Mesenchymal stem cell (in vitro differentiated cells and primary cell): ENCODE results near the gene AARS1.
"Not testable (repeated sequence)": the region's sequence is repeated elsewhere in the genome, so short reads cannot be mapped to it uniquely, and the experiment has no call there.

Source experiments
- DNase-seq: peaks from one replicate; pipeline ENCODE4 v3.0.0-alpha.2; 2013
- H2AFZ ChIP-seq: one replicate; pipeline ENCODE4 v1.6.1; 2013; ENCODE audit warnings: low read depth, mild to moderate bottlenecking, control low read depth, inconsistent platforms, low read length, moderate library complexity
- H2AK5ac ChIP-seq: 2 replicates; pipeline ENCODE4 v1.6.1; 2013; ENCODE audit warnings: low read length, moderate library complexity, mild to moderate bottlenecking, inconsistent platforms; ENCODE audit not compliant: severe bottlenecking
- H2BK120ac ChIP-seq: one replicate; pipeline ENCODE4 v1.6.1; 2013; ENCODE audit warnings: low read depth, mild to moderate bottlenecking, inconsistent platforms, low read length, moderate library complexity
- H2BK12ac ChIP-seq, 2 experiments: one replicate each; pipeline ENCODE4 v1.6.1; 2013; ENCODE audit warnings: inconsistent platforms in 2 of 2, low read length in 2 of 2, mild to moderate bottlenecking in 2 of 2, moderate library complexity in 2 of 2, control low read depth in 1 of 2
- H2BK15ac ChIP-seq: one replicate; pipeline ENCODE4 v1.6.1; 2013; ENCODE audit warnings: mild to moderate bottlenecking, low read depth, inconsistent platforms; ENCODE audit not compliant: poor library complexity, severe bottlenecking
- H2BK5ac ChIP-seq: 2 replicates; pipeline ENCODE4 v1.6.1; 2013; ENCODE audit warnings: low read depth, mild to moderate bottlenecking, low read length, control low read depth, inconsistent platforms; ENCODE audit not compliant: poor library complexity, severe bottlenecking
- H3K14ac ChIP-seq, 2 experiments: one replicate each; pipeline ENCODE4 v1.6.1; 2013; ENCODE audit warnings: inconsistent platforms in 2 of 2, low read length in 2 of 2, control low read depth in 1 of 2, mild to moderate bottlenecking in 1 of 2, moderate library complexity in 1 of 2
- H3K18ac ChIP-seq, 2 experiments: one replicate each; pipeline ENCODE4 v1.6.1; 2013; ENCODE audit warnings: inconsistent platforms in 2 of 2, low read length in 2 of 2, control low read depth in 1 of 2, low read depth in 1 of 2, mild to moderate bottlenecking in 1 of 2
- H3K23ac ChIP-seq, 2 experiments: one replicate each; pipeline ENCODE4 v1.6.1; 2013; ENCODE audit warnings: inconsistent platforms in 2 of 2, low read length in 2 of 2, mild to moderate bottlenecking in 2 of 2, moderate library complexity in 2 of 2, control low read depth in 1 of 2
- H3K27ac ChIP-seq: 2 replicates; pipeline ENCODE4 v1.5.1; 2013; ENCODE audit warnings: mild to moderate bottlenecking, moderate library complexity, low read length, control low read depth, inconsistent platforms; ENCODE audit not compliant: poor library complexity, severe bottlenecking
- H3K27me3 ChIP-seq, 2 experiments: 2 replicates each; pipeline versions ENCODE4 v1.6.1 to v1.7.0; 2013; ENCODE audit warnings: low read length in 2 of 2, mild to moderate bottlenecking in 2 of 2, moderate library complexity in 2 of 2, control low read depth in 1 of 2, inconsistent platforms in 1 of 2; ENCODE audit not compliant: control insufficient read depth in 1 of 2, insufficient read depth in 1 of 2
- H3K36me3 ChIP-seq, 2 experiments: 2 replicates each; pipeline versions ENCODE4 v1.6.1 to v1.7.0; 2013; ENCODE audit warnings: low read length in 2 of 2, control low read depth in 1 of 2, inconsistent platforms in 1 of 2, low read depth in 1 of 2, mild to moderate bottlenecking in 1 of 2; ENCODE audit not compliant: insufficient read depth in 2 of 2, control insufficient read depth in 1 of 2
- H3K4ac ChIP-seq, 2 experiments: one replicate each; pipeline ENCODE4 v1.6.1; 2013; ENCODE audit warnings: inconsistent platforms in 2 of 2, low read length in 2 of 2, mild to moderate bottlenecking in 2 of 2, moderate library complexity in 2 of 2, control low read depth in 1 of 2, low read depth in 1 of 2
- H3K4me1 ChIP-seq: 2 replicates; pipeline ENCODE4 v1.6.1; 2013; ENCODE audit warnings: low read depth, low read length, control low read depth; ENCODE audit not compliant: control insufficient read depth, insufficient read depth
- H3K4me2 ChIP-seq: 2 replicates; pipeline ENCODE4 v1.6.1; 2013; ENCODE audit warnings: low read length, mild to moderate bottlenecking, inconsistent platforms; ENCODE audit not compliant: poor library complexity, severe bottlenecking
- H3K4me3 ChIP-seq, 2 experiments: 2 replicates each; pipeline versions ENCODE4 v1.5.1 to v1.7.0; 2013; ENCODE audit warnings: low read length in 2 of 2, mild to moderate bottlenecking in 2 of 2, control low read depth in 1 of 2, low read depth in 1 of 2; ENCODE audit not compliant: insufficient read depth in 1 of 2
- H3K79me1 ChIP-seq: replicated peaks from 2 replicates; pipeline ENCODE4 v1.6.1; 2013; ENCODE audit warnings: mild to moderate bottlenecking, control low read depth, low read length, inconsistent platforms; ENCODE audit not compliant: poor library complexity, severe bottlenecking
- H3K9ac ChIP-seq: 2 replicates; pipeline ENCODE4 v1.7.0; 2013; ENCODE audit warnings: mild to moderate bottlenecking, low read length, moderate library complexity
- H3K9me3 ChIP-seq: 2 replicates; pipeline ENCODE4 v1.7.0; 2013; ENCODE audit warnings: mild to moderate bottlenecking, low read length; ENCODE audit not compliant: control insufficient read depth
- H4K8ac ChIP-seq: one replicate; pipeline ENCODE4 v1.6.1; 2013; ENCODE audit warnings: inconsistent platforms, mild to moderate bottlenecking, low read length, moderate library complexity
- H4K91ac ChIP-seq: one replicate; pipeline ENCODE4 v1.6.1; 2013; ENCODE audit warnings: mild to moderate bottlenecking, low read length, inconsistent platforms
- WGBS: methylation state at CpG from one replicate; pipeline ENCODE4 v1.1.7; 2013; ENCODE audit warnings: mixed read lengths; 5-methylcytosine and 5-hydroxymethylcytosine counted together

AARS1 gene

DNA sequence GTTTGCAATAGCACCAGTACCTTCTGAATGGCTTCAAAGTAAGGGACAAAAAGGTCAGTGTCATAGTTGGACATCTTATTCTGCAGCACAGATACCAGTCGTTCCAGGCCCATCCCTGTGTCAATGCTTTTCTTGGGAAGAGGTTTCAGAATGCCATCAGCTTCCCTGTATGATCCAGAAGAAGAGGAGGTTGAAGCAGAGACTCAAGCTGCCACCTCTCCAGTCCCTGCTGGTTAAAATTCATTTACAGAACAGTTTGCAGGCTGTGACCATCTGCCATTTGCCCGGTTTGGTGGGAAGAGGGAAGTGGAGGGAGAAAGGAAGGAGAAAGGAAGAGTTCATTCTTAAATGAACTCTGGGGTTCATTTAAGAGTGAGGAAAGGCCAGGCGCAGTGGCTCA, 19.1 kb downstream of the AARS1 start:
- Histone ChIP-seq H2BK15ac (no peak overlapping the region), H2BK12ac (no peak overlapping the region), H2AFZ (no peak overlapping the region), H3K27ac (no peak overlapping the region), H4K91ac (no peak overlapping the region), H3K4me2 (no peak overlapping the region), H3K4me3 (no peak overlapping the region), H3K23ac (no peak overlapping the region), H3K79me1 (peaks cover 16% of the 10 kb centered on the region), H3K14ac (no peak overlapping the region), H3K36me3 (peaks cover 69 to 84% of the 10 kb centered on the region in 2 experiments), H3K9me3 (no peaks in the 10 kb centered on the region), H2BK5ac (no peak overlapping the region), H3K18ac (no peak overlapping the region), H2AK5ac (no peak overlapping the region), H3K4ac (no peak overlapping the region), H3K9ac (no peak overlapping the region), H4K8ac (no peak overlapping the region), H3K4me1 (no peaks in the 10 kb centered on the region), H3K27me3 (no peaks in the 10 kb centered on the region), H2BK120ac (no peak overlapping the region)
- 100% methylated on average over 3 of the region's 3 CpGs for WGBS
- DNase-seq: no peak

DNA sequence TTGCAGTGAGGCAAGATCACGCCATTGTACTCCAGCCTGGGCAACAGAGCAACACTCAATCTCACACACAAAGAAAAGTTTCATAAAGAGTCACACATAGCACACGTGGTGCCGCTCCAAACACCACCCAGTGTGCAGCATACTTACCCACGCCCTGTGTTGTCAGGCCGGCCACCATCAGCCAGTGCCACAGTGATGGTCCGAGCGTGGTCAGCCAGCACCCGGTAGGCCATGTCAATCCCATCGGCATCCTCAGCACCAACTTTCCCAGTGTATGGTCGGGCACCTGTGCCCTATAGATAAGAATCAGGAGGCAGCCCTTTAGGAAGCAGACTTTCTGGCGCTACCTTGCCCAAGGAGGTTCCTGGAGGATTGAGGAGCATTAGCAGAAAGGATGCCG, 19.8 kb downstream of the AARS1 start:
- H3K4me3 ChIP-seq: no peak overlapping the region

DNA sequence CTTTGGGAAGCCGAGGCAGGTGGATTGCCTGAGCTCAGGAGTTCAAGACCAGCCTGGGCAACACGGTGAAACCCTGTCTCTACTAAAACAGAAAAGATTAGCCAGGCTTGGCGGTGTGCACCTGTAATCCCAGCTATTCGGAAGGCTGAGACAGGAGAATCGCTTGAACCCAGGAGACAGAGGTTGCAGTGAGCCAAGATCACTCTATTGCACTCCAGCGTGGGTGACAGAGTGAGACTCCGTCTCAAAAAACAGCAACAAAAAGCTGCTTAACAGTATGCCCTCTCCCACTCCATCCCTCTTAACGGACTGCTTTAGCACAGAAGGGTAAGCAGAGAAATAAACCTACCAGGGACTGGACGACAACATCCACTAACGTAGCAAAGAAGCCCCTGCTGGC, 21.4 kb downstream of the AARS1 start:
- H4K91ac ChIP-seq, H3K18ac ChIP-seq, H3K14ac ChIP-seq, H3K23ac ChIP-seq, H2BK15ac ChIP-seq, DNase-seq, H2BK12ac ChIP-seq, H2AFZ ChIP-seq, H3K4me2 ChIP-seq, H3K9me3 ChIP-seq, H3K4me1 ChIP-seq, H4K8ac ChIP-seq, H3K27me3 ChIP-seq, H2BK5ac ChIP-seq, H2BK120ac ChIP-seq, H3K4me3 ChIP-seq, H3K4ac ChIP-seq, H3K9ac ChIP-seq, H2AK5ac ChIP-seq, H3K27ac ChIP-seq: not testable (repeated sequence)
- Histone ChIP-seq H3K36me3 (peaks cover 82 to 90% of the 10 kb centered on the region in 2 experiments), H3K79me1 (peaks cover 20% of the 10 kb centered on the region)
- 95% methylated on average over 10 of the region's 10 CpGs for whole genome bisulfite sequencing

More for the DNA sequence above, 19.8 kb downstream of the AARS1 start:
- 98% methylated on average over 12 of the region's 12 CpGs for WGBS
- H3K9ac ChIP-seq: no peak overlapping the region
- no peak overlapping the region for H2AK5ac ChIP-seq
- no peak overlapping the region for H3K4ac ChIP-seq
- peaks cover 71 to 86% of the 10 kb centered on the region in 2 experiments for H3K36me3 ChIP-seq
- H3K27ac ChIP-seq: no peak overlapping the region
- no peak overlapping the region for H2BK12ac ChIP-seq
- H2AFZ ChIP-seq: no peak overlapping the region
- no peak overlapping the region for H2BK5ac ChIP-seq
- no peak overlapping the region for H3K14ac ChIP-seq
- H3K4me2 ChIP-seq: no peak overlapping the region
- no peaks in the 10 kb centered on the region for H3K9me3 ChIP-seq
- H3K27me3 ChIP-seq: no peaks in the 10 kb centered on the region
- H3K4me1 ChIP-seq: no peaks in the 10 kb centered on the region
- H3K23ac ChIP-seq: no peak overlapping the region
- H3K18ac ChIP-seq: no peak overlapping the region
- H2BK15ac ChIP-seq: no peak overlapping the region
- H2BK120ac ChIP-seq: no peak overlapping the region
- no peak for DNase-seq
- peak overlapping the region; percentile 12 for H4K8ac ChIP-seq
- H3K79me1 ChIP-seq: peaks cover 20% of the 10 kb centered on the region
- no peak overlapping the region for H4K91ac ChIP-seq

DNA sequence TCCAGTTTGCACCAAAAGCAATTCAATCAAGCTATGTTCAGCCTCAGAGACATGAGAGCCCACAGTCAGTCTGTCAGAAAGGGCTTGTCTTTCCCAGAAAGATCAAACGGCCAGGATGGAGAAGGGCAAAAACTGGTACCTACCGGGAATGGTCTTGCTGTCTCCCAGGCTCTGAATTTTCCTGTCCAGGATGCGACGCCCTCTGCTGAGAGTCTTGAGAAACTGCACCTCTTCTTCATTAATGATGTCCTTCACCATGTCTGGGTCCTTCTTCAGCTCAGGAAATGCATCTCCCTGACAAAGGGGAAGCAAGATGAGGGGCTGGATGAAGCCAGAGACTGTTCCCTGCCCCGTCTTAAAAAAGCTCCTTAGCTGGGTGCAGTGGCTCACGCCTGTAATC, 21.8 kb downstream of the AARS1 start:
- H3K36me3 ChIP-seq: peaks cover 82 to 90% of the 10 kb centered on the region in 2 experiments
- no peak overlapping the region for H4K91ac ChIP-seq
- H2AK5ac ChIP-seq: no peak overlapping the region
- H2BK15ac ChIP-seq: no peak overlapping the region
- no peaks in the 10 kb centered on the region for H3K27me3 ChIP-seq
- no peak overlapping the region for H2AFZ ChIP-seq
- H2BK5ac ChIP-seq: no peak overlapping the region
- H3K4me3 ChIP-seq: no peak overlapping the region
- no peak overlapping the region for H3K9ac ChIP-seq
- H3K27ac ChIP-seq: no peak overlapping the region
- DNase-seq: peak; percentile 56
- no peak overlapping the region for H2BK12ac ChIP-seq
- H3K23ac ChIP-seq: no peak overlapping the region
- no peak overlapping the region for H3K4me2 ChIP-seq
- no peak overlapping the region for H3K14ac ChIP-seq
- H3K4me1 ChIP-seq: no peaks in the 10 kb centered on the region
- H4K8ac ChIP-seq: no peak overlapping the region
- no peaks in the 10 kb centered on the region for H3K9me3 ChIP-seq
- no peak overlapping the region for H3K4ac ChIP-seq
- H2BK120ac ChIP-seq: no peak overlapping the region
- no peak overlapping the region for H3K18ac ChIP-seq
- 64% methylated on average over 6 of the region's 6 CpGs for WGBS
- peaks cover 18% of the 10 kb centered on the region for H3K79me1 ChIP-seq
